ENCODE measurements around the gene EHMT2.
A peak's percentile ranks its signal among the peaks of the same experiment; 100 is the strongest.
"Not testable (repeated sequence)": the region's sequence is repeated elsewhere in the genome, so short reads cannot be mapped to it uniquely, and the experiment has no call there.

Gene EHMT2

DNA sequence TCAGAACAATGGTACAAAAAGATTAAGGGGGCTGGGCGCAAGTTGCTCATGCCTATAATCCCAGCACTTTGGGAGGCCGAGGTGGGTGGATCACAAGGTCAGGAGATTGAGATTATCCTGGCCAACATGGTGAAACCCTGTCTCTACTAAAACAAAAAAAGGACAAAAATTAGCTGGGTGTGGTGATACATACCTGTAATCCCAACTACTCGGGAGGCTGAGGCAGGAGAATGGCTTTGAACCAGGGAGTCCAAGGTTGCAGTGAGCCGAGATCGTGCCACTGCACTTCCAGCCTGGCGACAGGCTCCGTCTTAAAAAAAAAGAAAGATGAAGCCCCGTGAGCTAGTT, 57.7 kb downstream of the EHMT2 start:
- not testable (repeated sequence) for H3K27me3 ChIP-seq (ENCODE audit: control insufficient read depth, insufficient read depth, low read length); H3K4me1 ChIP-seq (ENCODE audit: control insufficient read depth, insufficient read depth, low read length); H3K27ac ChIP-seq (ENCODE audit: low read length); H3K4me3 ChIP-seq (ENCODE audit: low read length); DNase-seq (ENCODE audit: low read depth, low spot score); H3K9me3 ChIP-seq (ENCODE audit: control insufficient read depth, insufficient read depth, low read length)
- no CpG with 5 or more reads among the region's 8 CpGs for WGBS (ENCODE audit: insufficient coverage, insufficient read length)
- peaks cover 29% of the 10 kb centered on the region; the same call in 1 of the 2 replicates for H3K36me3 ChIP-seq (ENCODE audit: control insufficient read depth, insufficient read depth, low read length)

DNA sequence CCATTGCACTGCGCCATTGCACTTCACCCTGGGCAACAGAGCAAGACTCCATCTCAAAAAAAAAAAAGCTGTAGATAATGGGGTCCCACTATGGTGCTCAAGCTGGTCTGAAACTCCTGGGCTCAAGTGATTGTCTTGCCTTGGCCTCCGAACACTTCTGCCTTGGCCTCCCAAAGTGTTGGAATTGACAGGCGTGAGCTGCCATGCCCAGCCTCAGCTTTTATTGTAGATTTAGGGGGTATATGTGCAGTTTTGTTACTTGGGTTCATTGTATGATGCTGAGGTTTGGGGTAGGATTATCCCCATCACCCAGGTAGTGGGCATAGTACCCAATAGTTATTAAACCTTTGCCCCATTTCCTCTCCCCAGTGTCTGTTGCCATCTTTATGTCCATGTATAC, 58.5 kb downstream of the EHMT2 start:
- Histone ChIP-seq H3K27ac (ENCODE audit: low read length) (no peak overlapping the region), H3K9me3 (ENCODE audit: control insufficient read depth, insufficient read depth, low read length) (no peaks in the 10 kb centered on the region), H3K4me1 (ENCODE audit: control insufficient read depth, insufficient read depth, low read length) (no peaks in the 10 kb centered on the region), H3K27me3 (ENCODE audit: control insufficient read depth, insufficient read depth, low read length) (no peaks in the 10 kb centered on the region), H3K4me3 (ENCODE audit: low read length) (no peak overlapping the region), H3K36me3 (ENCODE audit: control insufficient read depth, insufficient read depth, low read length) (peaks cover 29% of the 10 kb centered on the region; the same call in 1 of the 2 replicates)
- no peak for DNase-seq (ENCODE audit: low read depth, low spot score)
- WGBS (ENCODE audit: insufficient coverage, insufficient read length), result no CpG with 5 or more reads among the region's 3 CpGs

DNA sequence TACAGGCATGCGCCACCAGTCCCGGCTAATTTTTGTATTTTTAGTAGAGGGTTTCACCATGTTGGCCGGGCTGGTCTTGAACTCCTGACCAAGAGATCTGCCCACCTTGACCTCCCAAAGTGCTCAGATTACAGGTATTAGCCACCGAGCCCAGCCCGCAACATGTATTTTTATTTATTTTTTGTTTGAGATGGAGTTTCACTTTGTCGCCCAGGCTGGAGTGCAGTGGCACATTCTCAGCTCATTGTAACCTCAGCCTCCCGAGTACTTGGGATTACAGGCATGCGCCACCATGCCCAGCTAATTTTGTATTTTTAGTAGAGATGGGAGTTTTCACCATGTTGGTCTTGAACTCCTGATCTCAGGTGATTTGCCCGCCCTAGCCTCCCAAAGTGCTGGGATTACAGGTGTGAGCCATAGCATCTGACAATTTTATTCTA, 59.4 kb downstream of the EHMT2 start:
- peaks cover 29% of the 10 kb centered on the region; the same call in 1 of the 2 replicates for H3K36me3 ChIP-seq (ENCODE audit: control insufficient read depth, insufficient read depth, low read length)
- H3K4me1 ChIP-seq (ENCODE audit: control insufficient read depth, insufficient read depth, low read length); H3K27me3 ChIP-seq (ENCODE audit: control insufficient read depth, insufficient read depth, low read length); H3K4me3 ChIP-seq (ENCODE audit: low read length); H3K27ac ChIP-seq (ENCODE audit: low read length); H3K9me3 ChIP-seq (ENCODE audit: control insufficient read depth, insufficient read depth, low read length); DNase-seq (ENCODE audit: low read depth, low spot score): not testable (repeated sequence)
- WGBS (ENCODE audit: insufficient coverage, insufficient read length), result no CpG with 5 or more reads among the region's 9 CpGs

DNA sequence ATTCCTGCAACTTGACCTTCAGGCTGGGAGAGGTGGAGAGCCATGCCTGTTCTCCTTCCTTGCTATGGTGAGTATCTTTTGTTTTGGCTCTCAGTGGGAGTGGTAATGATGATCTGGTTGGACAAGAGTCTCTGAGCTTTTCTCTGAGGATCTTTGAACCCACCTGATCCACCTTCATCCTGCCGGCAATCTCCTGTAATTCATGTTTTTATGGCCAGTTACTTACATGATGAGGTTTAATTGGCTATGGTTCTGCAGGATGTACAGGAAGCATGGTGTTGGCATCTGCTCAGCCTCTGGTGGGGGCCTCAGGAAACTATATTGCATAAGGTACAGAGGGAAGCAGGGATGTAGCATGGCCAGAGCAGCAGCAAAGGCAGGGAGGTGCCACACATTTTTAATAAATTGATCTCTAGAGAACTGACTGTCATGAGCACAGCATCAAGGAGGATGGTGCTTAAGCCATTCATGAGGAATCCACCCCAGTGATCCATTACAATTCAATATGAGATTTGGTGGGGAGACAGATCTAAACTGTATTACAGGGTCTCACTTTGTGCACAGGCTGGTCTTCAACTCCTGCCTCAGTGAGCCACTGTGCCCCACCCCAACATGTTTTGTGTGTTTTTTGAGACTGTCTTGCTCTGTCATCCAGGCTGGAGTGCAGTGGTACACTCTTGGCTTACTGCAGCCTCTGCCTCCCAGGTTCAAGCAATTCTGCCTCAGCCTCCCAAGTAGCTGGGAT, 60.0 kb downstream of the EHMT2 start:
- H3K4me3 ChIP-seq (ENCODE audit: low read length), result peak overlapping the region; percentile 98; the same call in 1 of the 2 replicates
- no peak overlapping the region for H3K27ac ChIP-seq (ENCODE audit: low read length)
- peaks cover 29% of the 10 kb centered on the region; the same call in 1 of the 2 replicates for H3K36me3 ChIP-seq (ENCODE audit: control insufficient read depth, insufficient read depth, low read length)
- WGBS (ENCODE audit: insufficient coverage, insufficient read length), result no CpG with 5 or more reads among the region's 1 CpG
- H3K4me1 ChIP-seq (ENCODE audit: control insufficient read depth, insufficient read depth, low read length), result no peaks in the 10 kb centered on the region
- no peaks in the 10 kb centered on the region for H3K27me3 ChIP-seq (ENCODE audit: control insufficient read depth, insufficient read depth, low read length)
- H3K9me3 ChIP-seq (ENCODE audit: control insufficient read depth, insufficient read depth, low read length), result no peaks in the 10 kb centered on the region
- no peak for DNase-seq (ENCODE audit: low read depth, low spot score)

DNA sequence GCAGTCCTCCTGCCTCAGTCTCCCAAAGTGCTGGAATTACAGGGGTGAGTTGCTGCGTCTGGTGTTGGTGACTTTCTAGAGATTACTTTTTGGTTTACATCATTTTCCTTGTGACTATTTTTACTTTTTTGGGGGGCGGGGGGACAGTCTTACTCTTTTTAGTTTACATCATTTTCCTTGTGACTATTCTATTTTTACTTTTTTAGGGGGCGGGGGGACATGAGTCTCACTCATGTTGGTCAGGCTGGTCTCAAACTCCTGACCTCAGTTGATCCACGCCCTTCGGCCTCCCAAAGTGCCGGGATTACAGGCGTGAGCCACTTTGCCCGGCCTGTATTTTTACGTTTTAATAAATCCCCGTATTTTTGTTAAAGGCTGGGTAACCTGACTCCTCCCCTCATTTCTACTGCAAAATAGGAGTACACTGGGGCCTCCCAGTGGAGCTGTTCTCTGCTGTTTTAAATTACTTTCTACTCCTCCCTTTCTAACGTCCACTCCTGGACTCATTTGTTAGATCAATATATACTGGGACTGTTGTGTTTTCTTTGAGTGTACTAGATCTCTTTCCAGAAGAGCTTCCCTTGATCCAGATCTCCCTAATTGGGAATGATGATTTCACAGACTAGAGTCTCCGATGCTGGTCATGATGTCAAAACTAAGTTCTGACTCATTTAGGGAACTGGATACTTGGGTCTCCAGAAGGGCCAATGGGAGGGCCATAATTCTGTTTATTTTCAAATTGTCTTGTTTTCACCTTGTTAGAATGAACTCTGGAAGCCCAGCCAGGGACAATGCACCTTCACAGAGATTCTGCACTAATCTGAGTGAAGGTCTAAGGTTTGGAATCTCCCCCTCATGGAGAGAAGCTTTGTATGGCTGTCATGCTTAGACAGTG, 60.8 kb downstream of the EHMT2 start:
- Histone ChIP-seq H3K4me3 (ENCODE audit: low read length) (peak overlapping the region; percentile 98; the same call in 1 of the 2 replicates), H3K36me3 (ENCODE audit: control insufficient read depth, insufficient read depth, low read length) (peaks cover 29% of the 10 kb centered on the region; the same call in 1 of the 2 replicates), H3K27ac (ENCODE audit: low read length) (no peak overlapping the region), H3K27me3 (ENCODE audit: control insufficient read depth, insufficient read depth, low read length) (no peaks in the 10 kb centered on the region), H3K4me1 (ENCODE audit: control insufficient read depth, insufficient read depth, low read length) (no peaks in the 10 kb centered on the region), H3K9me3 (ENCODE audit: control insufficient read depth, insufficient read depth, low read length) (no peaks in the 10 kb centered on the region)
- WGBS (ENCODE audit: insufficient coverage, insufficient read length), result no CpG with 5 or more reads among the region's 12 CpGs
- DNase-seq (ENCODE audit: low read depth, low spot score), result no peak

DNA sequence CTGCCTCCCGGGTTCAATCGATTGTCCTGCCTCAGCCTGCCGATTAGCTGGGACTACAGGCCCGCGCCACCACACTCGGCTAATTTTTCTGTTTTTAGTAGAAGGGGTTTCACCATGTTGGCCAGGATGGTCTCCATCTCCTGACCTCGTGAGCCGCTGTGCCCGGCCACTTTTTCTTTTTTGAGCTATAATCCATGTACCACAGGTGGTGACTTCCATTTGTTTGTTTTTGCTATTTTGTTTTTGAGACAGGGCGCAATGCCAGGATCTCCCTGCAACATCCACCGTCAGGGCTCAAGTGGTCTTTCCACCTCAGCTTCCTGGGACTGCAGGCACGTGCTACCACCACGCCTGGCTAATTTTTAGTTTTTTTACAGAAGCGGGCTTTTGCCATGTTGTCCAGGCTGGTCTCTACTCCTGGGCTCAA, 61.4 kb downstream of the EHMT2 start:
- H3K36me3 ChIP-seq (ENCODE audit: control insufficient read depth, insufficient read depth, low read length), result peaks cover 29% of the 10 kb centered on the region; the same call in 1 of the 2 replicates
- H3K4me1 ChIP-seq (ENCODE audit: control insufficient read depth, insufficient read depth, low read length), result no peaks in the 10 kb centered on the region

DNA sequence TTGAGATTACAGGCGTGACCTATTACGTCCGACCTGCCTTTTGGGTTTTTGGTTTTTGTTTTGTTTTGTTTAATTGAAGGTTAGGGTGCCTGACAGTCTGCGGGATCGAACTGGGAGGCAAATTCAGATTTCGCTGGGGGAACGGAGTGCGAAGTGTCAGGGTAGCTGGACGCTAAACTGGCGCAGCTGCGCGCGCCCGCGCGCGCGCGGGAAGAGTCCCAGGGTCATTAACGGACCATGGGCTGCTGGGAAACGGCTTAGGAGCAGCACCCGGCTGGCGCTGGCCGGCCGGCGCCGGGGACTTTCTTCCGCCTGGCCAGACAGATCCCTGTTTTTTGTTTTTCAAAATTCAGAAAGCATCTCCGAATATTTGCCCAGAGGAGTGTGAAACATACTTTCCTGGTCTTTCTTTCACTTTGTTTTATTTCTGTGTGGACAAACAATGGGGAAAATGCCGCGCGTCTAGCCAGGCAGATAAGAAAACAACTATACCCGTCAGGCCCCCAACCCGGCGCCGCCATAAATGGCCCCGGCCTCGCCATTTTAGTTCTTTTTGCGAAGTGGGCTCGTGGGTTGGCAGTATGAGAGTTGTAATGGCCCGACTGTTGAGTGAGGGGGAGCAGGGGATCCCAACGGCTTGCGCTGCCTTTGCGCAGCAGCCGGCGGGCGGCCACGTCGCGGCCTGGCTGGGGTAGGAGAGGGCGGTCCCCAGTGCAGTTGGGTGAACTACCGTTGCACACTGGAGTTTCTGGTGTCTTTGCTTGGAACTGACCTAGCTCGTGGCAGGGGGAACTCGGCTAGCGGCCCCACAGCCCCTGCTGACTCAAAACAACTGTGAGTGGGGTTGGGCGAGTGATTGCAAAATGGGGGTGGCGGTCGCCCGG, 62.9 kb downstream of the EHMT2 start:
- Histone ChIP-seq H3K4me1 (ENCODE audit: control insufficient read depth, insufficient read depth, low read length) (no peaks in the 10 kb centered on the region), H3K9me3 (ENCODE audit: control insufficient read depth, insufficient read depth, low read length) (no peaks in the 10 kb centered on the region), H3K36me3 (ENCODE audit: control insufficient read depth, insufficient read depth, low read length) (peaks cover 24% of the 10 kb centered on the region; the same call in 1 of the 2 replicates), H3K27me3 (ENCODE audit: control insufficient read depth, insufficient read depth, low read length) (no peaks in the 10 kb centered on the region), H3K27ac (ENCODE audit: low read length) (no peak overlapping the region), H3K4me3 (ENCODE audit: low read length) (peak overlapping the region; percentile 98)
- no CpG with 5 or more reads among the region's 59 CpGs for WGBS (ENCODE audit: insufficient coverage, insufficient read length)
- no peak for DNase-seq (ENCODE audit: low read depth, low spot score)

More for the DNA sequence above, 61.4 kb downstream of the EHMT2 start:
- Histone ChIP-seq H3K9me3 (ENCODE audit: control insufficient read depth, insufficient read depth, low read length) (no peaks in the 10 kb centered on the region), H3K27me3 (ENCODE audit: control insufficient read depth, insufficient read depth, low read length) (no peaks in the 10 kb centered on the region), H3K27ac (ENCODE audit: low read length) (no peak overlapping the region), H3K4me3 (ENCODE audit: low read length) (peak overlapping the region; percentile 98)
- WGBS (ENCODE audit: insufficient coverage, insufficient read length), result no CpG with 5 or more reads among the region's 14 CpGs
- DNase-seq (ENCODE audit: low read depth, low spot score), result no peak

DNA sequence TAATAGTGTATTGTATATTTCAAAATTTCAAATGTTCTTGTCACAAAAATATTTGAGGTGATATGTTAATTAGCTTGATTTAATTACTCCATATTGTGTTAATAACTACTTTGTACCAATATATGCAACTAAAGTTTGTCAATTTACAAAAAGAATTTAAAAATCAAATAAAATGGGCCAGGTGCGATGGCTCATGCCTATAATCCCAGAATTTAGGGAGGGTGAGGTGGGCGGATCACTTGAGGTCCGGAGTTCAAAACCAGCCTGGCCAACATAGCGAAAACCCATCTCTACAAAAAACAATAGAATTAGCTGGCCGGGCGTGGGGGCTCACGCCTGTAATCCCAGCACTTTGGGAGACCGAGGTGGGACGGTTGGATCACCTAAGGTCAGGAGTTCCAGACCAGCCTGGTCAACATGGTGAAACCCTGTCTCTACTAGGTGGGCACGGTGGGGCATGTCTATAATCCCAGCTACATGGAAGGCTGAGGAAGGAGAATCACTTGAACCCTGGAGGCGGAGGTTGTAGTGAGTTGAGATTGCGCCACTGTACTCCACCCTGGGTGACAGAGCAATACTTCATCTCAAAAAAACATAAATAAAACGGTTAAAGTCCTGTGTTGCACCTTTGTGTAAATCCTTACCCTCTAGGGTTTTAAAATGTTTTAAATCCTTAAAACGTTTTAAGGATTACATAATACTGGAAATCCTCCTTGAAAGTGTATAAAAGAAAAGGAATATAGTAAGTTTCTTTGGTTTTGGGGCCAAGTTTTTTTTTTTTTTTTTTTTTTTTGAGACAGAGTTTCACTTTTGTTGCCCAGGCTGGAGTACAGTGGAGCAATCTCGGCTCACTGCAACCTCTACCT, 65.9 kb downstream of the EHMT2 start:
- WGBS (ENCODE audit: insufficient coverage, insufficient read length), result no CpG with 5 or more reads among the region's 15 CpGs
- Histone ChIP-seq H3K9me3 (ENCODE audit: control insufficient read depth, insufficient read depth, low read length) (no peaks in the 10 kb centered on the region), H3K4me1 (ENCODE audit: control insufficient read depth, insufficient read depth, low read length) (no peaks in the 10 kb centered on the region), H3K27me3 (ENCODE audit: control insufficient read depth, insufficient read depth, low read length) (no peaks in the 10 kb centered on the region), H3K4me3 (ENCODE audit: low read length) (no peak overlapping the region), H3K27ac (ENCODE audit: low read length) (no peak overlapping the region), H3K36me3 (ENCODE audit: control insufficient read depth, insufficient read depth, low read length) (peaks cover 2% of the 10 kb centered on the region; the same call in 1 of the 2 replicates)
- DNase-seq (ENCODE audit: low read depth, low spot score), result no peak

DNA sequence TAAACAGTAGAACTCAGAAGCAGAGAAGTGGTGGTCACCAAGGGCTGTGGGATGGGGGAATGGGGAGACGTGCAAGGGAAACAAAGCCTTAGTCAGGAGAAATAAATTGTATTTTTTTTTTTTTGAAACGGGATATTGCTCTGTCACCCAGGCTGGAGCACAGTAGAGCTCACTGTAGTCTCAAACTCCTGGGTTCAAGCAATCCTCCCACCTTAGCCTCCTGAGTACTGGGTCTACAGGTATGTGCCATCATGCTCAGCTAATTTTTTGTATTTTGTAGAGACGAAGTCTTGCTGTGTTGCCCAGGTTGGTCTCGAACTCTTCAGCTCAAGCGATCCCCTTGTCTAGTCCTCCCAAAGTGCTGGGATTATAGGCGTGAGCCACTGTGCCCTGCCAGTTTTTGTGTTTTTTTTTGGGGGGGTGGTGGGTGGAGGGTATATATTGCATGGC, 66.6 kb downstream of the EHMT2 start:
- Histone ChIP-seq H3K27me3 (ENCODE audit: control insufficient read depth, insufficient read depth, low read length) (no peaks in the 10 kb centered on the region), H3K27ac (ENCODE audit: low read length) (no peak overlapping the region), H3K4me3 (ENCODE audit: low read length) (peak overlapping the region; percentile 59; the same call in 1 of the 2 replicates), H3K9me3 (ENCODE audit: control insufficient read depth, insufficient read depth, low read length) (no peaks in the 10 kb centered on the region), H3K36me3 (ENCODE audit: control insufficient read depth, insufficient read depth, low read length) (peaks cover 1% of the 10 kb centered on the region; the same call in 1 of the 2 replicates), H3K4me1 (ENCODE audit: control insufficient read depth, insufficient read depth, low read length) (no peaks in the 10 kb centered on the region; the same call in 1 of the 2 replicates)
- DNase-seq (ENCODE audit: low read depth, low spot score), result no peak
- no CpG with 5 or more reads among the region's 6 CpGs for WGBS (ENCODE audit: insufficient coverage, insufficient read length)
